Left lung (tissue), 10 donors: Measurements from ENCODE around the gene ABL1. TPM values are rescaled to one million over a fixed set of nuclear protein-coding genes. Genes with fewer than 3 reads are reported as not detected.

Source experiments
- ATAC-seq: fragments of 200-7000 bp; cut with Tn5 transposase; one replicate; pipeline ENCODE4 v1.9.1; 2020; ENCODE audit warnings: moderate library complexity
- DNase-seq, 4 donors: peaks; one replicate each; pipeline ENCODE4 v3.0.0-alpha.2; 2013 to 2020
- H3K27ac ChIP-seq, 2 donors: fragments of 200-600 bp; sonication (generic) in 1 of 2; one replicate each; pipeline versions ENCODE4 v1.5.0 to v1.8.0; 2020 to 2021
- H3K27me3 ChIP-seq, 2 donors: fragments of 200-600 bp; sonication (generic) in 1 of 2; one replicate each; pipeline versions ENCODE4 v1.5.0 to v1.8.0; 2020 to 2021
- H3K36me3 ChIP-seq, 2 donors: fragments of 200-600 bp; sonication (generic) in 1 of 2; one replicate each; pipeline versions ENCODE4 v1.5.0 to v1.8.0; 2020 to 2021
- H3K4me1 ChIP-seq, 2 donors: fragments of 200-600 bp; one replicate each; pipeline ENCODE4 v1.8.0; 2021
- H3K4me3 ChIP-seq, 2 donors: fragments of 200-600 bp; sonication (generic) in 1 of 2; one replicate each; pipeline versions ENCODE4 v1.5.0 to v1.8.0; 2020 to 2021; ENCODE audit warnings: mild to moderate bottlenecking in 1 of 2
- H3K9me3 ChIP-seq, 2 donors: fragments of 200-600 bp; sonication (generic) in 1 of 2; one replicate each; pipeline versions ENCODE4 v1.5.0 to v1.8.0; 2020 to 2021
- intact Hi-C, 2 donors: fragments of 100-400 bp; cut with DNase I; formaldehyde crosslinking; loops; one replicate each; pipeline versions ENCODE4 v1.11.2 to v1.14.2; 2022
- polyA plus RNA-seq, 6 donors: library from polyadenylated mRNA; unstranded; fragments of 120-200 nt; gene quantifications; one replicate each; pipeline ENCODE4 v1.2.1, GENCODE V29; 2013; ENCODE audit not compliant: insufficient read length in 6 of 6
- total RNA-seq, 2 donors: library from RNA; stranded (reverse); fragmentation: NEBNext Ultra II Directional; extraction: Animal tissue kit (Norgen Biotek cat#: 25700); gene quantifications; one replicate each; pipeline ENCODE4 v1.2.1, GENCODE V29; 2021
- TF ChIP-seq, protein P1 (sequence below), 2 donors: fragments of 200-600 bp; sonication (generic) in 1 of 2; IDR thresholded peaks; one replicate each; pipeline versions ENCODE4 v1.5.0 to v1.8.0; 2021; ENCODE audit warnings: antibody characterized with exemption in 2 of 2
- donor health status: DM: no; HTN: yes; CAD: no.
- donor health status: DM: no; HTN: no; CAD: no.

ABL1 gene
- total and polyA plus RNA-seq, 8 donors: 55.6 to 83.3 (median 72.4) TPM

DNA sequence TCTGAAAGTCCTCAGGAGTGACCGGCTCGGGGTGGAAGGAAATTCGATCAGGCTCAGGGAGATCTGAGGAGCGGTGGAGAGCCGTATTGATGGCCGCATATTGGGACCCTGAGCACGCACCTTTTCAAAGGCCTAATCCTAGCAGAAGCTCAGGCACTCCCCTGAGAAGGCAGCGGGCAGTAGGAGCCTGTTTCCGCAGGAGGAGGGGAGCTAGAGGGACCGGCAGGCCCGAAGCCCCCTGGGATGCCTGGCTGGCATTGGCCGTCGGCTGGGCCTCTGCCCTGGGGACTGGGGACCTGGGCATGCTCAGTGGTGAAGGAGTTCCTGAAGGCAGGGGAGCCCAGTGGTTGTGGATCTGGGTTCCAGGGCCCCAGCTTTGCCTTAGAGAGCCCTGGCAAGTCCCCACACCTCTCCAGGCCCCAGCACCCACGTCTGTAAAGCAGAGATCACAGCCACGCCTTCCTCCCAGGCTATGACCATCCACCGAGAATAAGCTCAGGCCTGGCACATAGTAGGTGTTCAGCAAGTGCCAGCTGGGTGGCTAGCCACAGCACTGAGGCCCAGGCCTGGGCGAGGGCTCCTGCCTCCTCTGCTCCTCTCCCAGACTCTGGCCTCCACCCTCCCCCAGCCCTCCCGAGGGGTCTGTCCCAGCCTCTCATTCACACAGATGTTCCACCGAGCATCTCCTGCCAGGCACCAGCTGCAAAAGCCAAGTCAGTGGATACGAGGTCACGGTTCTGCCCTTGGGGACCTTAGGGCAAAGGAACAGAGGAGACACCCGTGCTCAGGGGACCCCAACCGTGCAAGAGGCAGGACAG is 78.8 kb downstream of the ABL1 start:
- TF ChIP-seq, protein P1, sequence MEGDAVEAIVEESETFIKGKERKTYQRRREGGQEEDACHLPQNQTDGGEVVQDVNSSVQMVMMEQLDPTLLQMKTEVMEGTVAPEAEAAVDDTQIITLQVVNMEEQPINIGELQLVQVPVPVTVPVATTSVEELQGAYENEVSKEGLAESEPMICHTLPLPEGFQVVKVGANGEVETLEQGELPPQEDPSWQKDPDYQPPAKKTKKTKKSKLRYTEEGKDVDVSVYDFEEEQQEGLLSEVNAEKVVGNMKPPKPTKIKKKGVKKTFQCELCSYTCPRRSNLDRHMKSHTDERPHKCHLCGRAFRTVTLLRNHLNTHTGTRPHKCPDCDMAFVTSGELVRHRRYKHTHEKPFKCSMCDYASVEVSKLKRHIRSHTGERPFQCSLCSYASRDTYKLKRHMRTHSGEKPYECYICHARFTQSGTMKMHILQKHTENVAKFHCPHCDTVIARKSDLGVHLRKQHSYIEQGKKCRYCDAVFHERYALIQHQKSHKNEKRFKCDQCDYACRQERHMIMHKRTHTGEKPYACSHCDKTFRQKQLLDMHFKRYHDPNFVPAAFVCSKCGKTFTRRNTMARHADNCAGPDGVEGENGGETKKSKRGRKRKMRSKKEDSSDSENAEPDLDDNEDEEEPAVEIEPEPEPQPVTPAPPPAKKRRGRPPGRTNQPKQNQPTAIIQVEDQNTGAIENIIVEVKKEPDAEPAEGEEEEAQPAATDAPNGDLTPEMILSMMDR (IDR thresholded peaks at IDR 0.05): no peak
- ATAC-seq: no peak
- peaks cover 0 to 76% of the 10 kb centered on the region in 2 donors for H3K27me3 ChIP-seq
- no peak for DNase-seq
- intact Hi-C loops: no loop called here
- no peaks in the 10 kb centered on the region for H3K9me3 ChIP-seq
- H3K4me1 ChIP-seq: no peaks in the 10 kb centered on the region
- H3K27ac ChIP-seq: no peak overlapping the region
- H3K36me3 ChIP-seq: no peaks in the 10 kb centered on the region
- H3K4me3 ChIP-seq: no peak overlapping the region

DNA sequence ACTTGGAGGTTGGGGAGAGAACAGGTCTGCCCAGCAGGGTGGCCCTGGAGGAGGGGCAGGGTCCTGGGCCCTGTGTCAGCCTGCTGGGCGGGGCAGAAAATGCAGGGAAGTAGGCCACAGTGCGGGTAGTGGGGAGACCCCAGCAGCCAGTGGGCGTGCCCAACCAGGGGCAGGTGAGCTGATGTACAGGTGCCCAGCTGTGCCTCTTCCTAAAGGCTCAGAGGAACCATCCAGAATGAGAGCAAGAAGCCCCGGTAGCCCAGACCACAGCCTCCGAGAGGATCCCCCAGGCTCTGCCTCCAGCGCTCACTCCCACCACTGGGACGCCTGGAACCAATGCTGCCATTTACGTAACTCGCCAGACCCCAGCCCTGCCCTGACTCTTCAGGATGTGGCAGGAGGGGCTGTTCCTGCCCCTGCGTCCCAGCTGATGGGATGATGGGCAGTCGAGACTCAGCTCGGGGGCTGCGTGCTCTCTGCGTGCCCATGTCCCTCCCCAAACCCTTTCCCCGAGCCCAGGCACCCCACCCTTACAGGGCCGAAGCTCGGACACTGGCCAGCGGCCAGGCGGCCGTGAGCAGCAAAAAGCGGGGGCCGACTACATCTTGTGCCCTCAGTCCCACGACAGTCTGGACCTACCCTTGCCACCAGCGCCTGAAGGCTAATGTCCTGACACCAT is 79.5 kb downstream of the ABL1 start:
- H3K27me3 ChIP-seq: peaks cover 0 to 82% of the 10 kb centered on the region in 2 donors
- no peaks in the 10 kb centered on the region for H3K4me1 ChIP-seq
- no peak overlapping the region for H3K4me3 ChIP-seq
- intact Hi-C loops: no loop called here
- H3K27ac ChIP-seq: no peak overlapping the region
- H3K9me3 ChIP-seq: no peaks in the 10 kb centered on the region
- no peaks in the 10 kb centered on the region for H3K36me3 ChIP-seq
- DNase-seq (no peak), ATAC-seq (no peak)
- TF ChIP-seq, protein P1 (IDR thresholded peaks at IDR 0.05): no peak

DNA sequence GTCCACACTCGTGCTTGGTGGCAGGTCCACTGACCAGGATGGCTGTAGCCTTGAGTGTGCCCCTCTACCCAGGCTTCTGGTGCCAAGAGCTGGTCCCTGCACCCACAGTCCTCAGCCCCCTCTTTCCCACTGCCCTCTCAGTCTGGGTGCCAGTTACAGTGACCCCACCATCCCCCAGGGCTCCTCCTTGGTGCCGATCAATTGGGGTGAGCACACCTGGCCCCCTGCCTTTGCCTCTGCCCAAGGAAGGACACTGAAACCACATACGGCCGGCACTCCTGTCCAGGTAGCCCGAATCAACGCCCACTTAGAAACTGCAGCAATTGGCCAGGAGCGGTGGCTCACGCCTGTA is 80.0 kb downstream of the ABL1 start:
- H3K36me3 ChIP-seq: no peaks in the 10 kb centered on the region
- peaks cover 0 to 87% of the 10 kb centered on the region in 2 donors for H3K27me3 ChIP-seq
- TF ChIP-seq, protein P1 (IDR thresholded peaks at IDR 0.05): no peak
- intact Hi-C loops: no loop called here
- ATAC-seq (no peak), DNase-seq (no peak)
- no peak overlapping the region for H3K27ac ChIP-seq
- no peak overlapping the region for H3K4me3 ChIP-seq
- no peaks in the 10 kb centered on the region for H3K9me3 ChIP-seq
- no peaks in the 10 kb centered on the region for H3K4me1 ChIP-seq

DNA sequence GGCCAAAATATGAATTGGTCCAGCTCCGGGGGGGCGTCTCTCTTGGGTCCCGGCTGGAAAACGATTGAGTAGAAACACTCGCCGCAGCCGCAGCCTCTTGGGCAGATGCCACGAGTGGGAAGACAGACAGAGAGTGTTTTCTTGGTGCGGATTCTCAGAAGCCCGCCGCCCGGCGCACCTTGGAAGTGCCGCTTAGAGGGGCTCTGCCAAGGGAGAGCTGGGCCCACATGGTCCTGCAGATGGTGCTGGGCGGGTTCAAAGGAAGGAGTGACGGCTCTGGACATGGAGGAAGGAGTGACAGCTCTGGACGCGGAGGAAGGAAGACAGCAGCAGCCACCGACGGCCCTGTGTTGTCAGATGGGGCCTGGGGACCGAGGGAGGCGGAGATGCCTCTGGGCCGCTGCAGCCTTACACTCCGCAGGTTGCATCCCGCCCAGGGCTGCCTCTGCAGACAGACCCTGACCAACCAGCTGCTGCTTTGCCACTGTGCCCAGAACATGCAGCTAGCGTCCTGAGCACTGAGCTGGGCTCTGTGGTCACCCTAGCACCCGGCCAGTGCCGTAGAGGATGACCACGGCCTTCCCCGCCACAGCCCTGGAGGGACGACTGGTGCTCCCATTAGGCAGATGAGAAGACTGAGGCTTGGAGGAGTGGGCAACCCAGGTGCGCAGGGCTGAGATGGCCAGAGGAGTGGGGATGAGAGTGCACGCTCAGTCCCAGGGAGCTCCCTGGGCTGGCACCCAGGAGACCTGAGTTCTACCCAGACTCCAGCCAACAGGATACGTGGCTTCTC is 82.3 kb downstream of the ABL1 start:
- intact Hi-C loops: no loop called here
- Histone ChIP-seq H3K27ac (no peak overlapping the region), H3K4me1 (no peaks in the 10 kb centered on the region), H3K9me3 (no peaks in the 10 kb centered on the region), H3K4me3 (no peak overlapping the region), H3K27me3 (peaks cover 0 to 97% of the 10 kb centered on the region in 2 donors), H3K36me3 (no peaks in the 10 kb centered on the region)
- no peak for ATAC-seq
- no peak for DNase-seq
- TF ChIP-seq, protein P1 (IDR thresholded peaks at IDR 0.05): no peak
